Spleen (tissue), 11 donors: Measurements from ENCODE around the gene ERMARD. TPM values are rescaled to one million over a fixed set of nuclear protein-coding genes. Genes with fewer than 3 reads are reported as not detected.

Experiments
- DNase-seq: peaks from one replicate; pipeline ENCODE4 v3.0.0-alpha.2; 2020
- H3K27ac ChIP-seq, 8 donors: fragments of 200-600 bp; sonication (generic) in 7 of 8; 1 replicate in 4 of 8; 2 replicates in 4 of 8; pipeline versions ENCODE4 v1.5.0 to v1.8.0; 2016 to 2021; ENCODE audit warnings: inconsistent platforms in 4 of 8, mild to moderate bottlenecking in 4 of 8, moderate library complexity in 1 of 8
- H3K27me3 ChIP-seq, 7 donors: fragments of 200-600 bp; sonication (generic) in 6 of 7; replicated peaks in 1 of 7; 1 replicate in 4 of 7; 2 replicates in 3 of 7; pipeline versions ENCODE4 v1.5.0 to v1.8.0; 2016 to 2021; ENCODE audit warnings: inconsistent platforms in 3 of 7, mild to moderate bottlenecking in 1 of 7
- H3K36me3 ChIP-seq, 6 donors: fragments of 200-600 bp; sonication (generic) in 5 of 6; 1 replicate in 4 of 6; 2 replicates in 2 of 6; pipeline versions ENCODE4 v1.5.0 to v1.8.0; 2016 to 2021; ENCODE audit warnings: inconsistent platforms in 2 of 6
- H3K4me1 ChIP-seq, 6 donors: fragments of 200-600 bp; sonication (generic) in 5 of 6; 1 replicate in 3 of 6; 2 replicates in 3 of 6; pipeline versions ENCODE4 v1.5.0 to v1.8.0; 2016 to 2021; ENCODE audit warnings: inconsistent platforms in 3 of 6
- H3K4me3 ChIP-seq, 8 donors: fragments of 200-600 bp; sonication (generic) in 7 of 8; 1 replicate in 4 of 8; 2 replicates in 4 of 8; pipeline versions ENCODE4 v1.5.0 to v1.8.0; 2016 to 2021; ENCODE audit warnings: inconsistent platforms in 4 of 8, mild to moderate bottlenecking in 4 of 8, moderate library complexity in 2 of 8
- H3K9me3 ChIP-seq, 8 donors: fragments of 200-600 bp; sonication (generic) in 7 of 8; 1 replicate in 4 of 8; 2 replicates in 4 of 8; pipeline versions ENCODE4 v1.5.0 to v1.8.0; 2016 to 2021; ENCODE audit warnings: inconsistent platforms in 4 of 8
- CTCF ChIP-seq, 11 experiments: fragments of 200-600 bp in 7 of 11; fragments of 450-650 bp in 4 of 11; sonication (generic) in 4 of 11; IDR thresholded peaks in 8 of 11; conservative IDR thresholded peaks in 3 of 11; 1 replicate in 7 of 11; 2 replicates in 4 of 11; pipeline versions ENCODE4 v1.4.0 to v1.8.0; 2016 to 2021; ENCODE audit warnings: antibody characterized with exemption in 11 of 11, inconsistent platforms in 4 of 11, mild to moderate bottlenecking in 1 of 11
- POLR2A ChIP-seq, 3 donors: fragments of 450-650 bp; IDR thresholded peaks; one replicate each; pipeline ENCODE4 v1.5.1; 2017; ENCODE audit warnings: antibody characterized with exemption in 3 of 3, mild to moderate bottlenecking in 1 of 3
- POLR2AphosphoS5 ChIP-seq, 3 donors: sonication (generic); formaldehyde crosslinking; IDR thresholded peaks; one replicate each; pipeline ENCODE4 v1.5.1; 2017; ENCODE audit warnings: antibody characterized with exemption in 3 of 3
- WGBS, 5 donors: extraction: QIAGEN DNeasy Blood & Tissue Kit in 3 of 5; methylation state at CpG; one replicate each; pipeline versions ENCODE4 v1.1.5 to v1.1.7; 2013 to 2018; 5-methylcytosine and 5-hydroxymethylcytosine counted together
- intact Hi-C: fragments of 100-400 bp; cut with DNase I; formaldehyde crosslinking; loops from one replicate; pipeline ENCODE4 v1.15.0; 2023; ENCODE audit warnings: low total_unique reads
- polyA plus RNA-seq, 3 donors: library from polyadenylated mRNA; stranded (reverse); fragments of 200-250 nt; gene quantifications; one replicate each; pipeline ENCODE4 v1.2.1, GENCODE V29; 2013
- total RNA-seq, 7 donors: library from RNA; depleted of rRNA in 3 of 7; stranded (reverse); fragments of >200 nt in 3 of 7; fragmentation: NEBNext Ultra II Directional in 4 of 7; extraction: Animal tissue kit (Norgen Biotek cat#: 25700) in 4 of 7; gene quantifications; one replicate each; pipeline versions ENCODE4 v1.1.0 to v1.2.1, GENCODE V29; 2016 to 2021
- donor health status: healthy with polysubstance abuse.
- donor health status: DM: no; HTN: no; CAD: no; lungs with moderate emphysema.
- donor health status: DM: no; HTN: no; CAD: no.
- donor health status: Bipolar disorder and iron deficiency.
- donor health status: healthy.
- donor health status: DM: no; HTN: no; CAD: no.
- donor health status: DM: yes; HTN: yes; CAD: no.

ERMARD gene
- total and polyA plus RNA-seq, 10 donors = 23.1 to 87.3 (median 37.7) TPM

GRCh38 chr6:169776379-169776778 is 25.0 kb downstream of the ERMARD start:
- Histone ChIP-seq H3K4me3 (no peak overlapping the region), H3K27ac (no peak overlapping the region), H3K27me3 (no peaks in the 10 kb centered on the region), H3K4me1 (no peaks in the 10 kb centered on the region), H3K36me3 (peaks cover 0 to 97% (median 61%) of the 10 kb centered on the region in 6 donors), H3K9me3 (no peaks in the 10 kb centered on the region)
- DNase-seq = no peak
- intact Hi-C loops = no loop called here
- WGBS, 5 donors = 96 to 99% (median 97%) methylated on average over 12 to 13 of the region's 13 CpGs
- TF ChIP-seq CTCF (IDR thresholded peaks at IDR 0.05 in 8 of 11, conservative IDR thresholded peaks at IDR 0.05 in 3 of 11) (no peak), POLR2A (IDR thresholded peaks at IDR 0.05) (no peak), POLR2AphosphoS5 (IDR thresholded peaks at IDR 0.05) (no peak)

GRCh38 chr6:169777896-169778295 is 26.5 kb downstream of the ERMARD start:
- TF ChIP-seq POLR2AphosphoS5 (IDR thresholded peaks at IDR 0.05) = no peak
- no peak for TF ChIP-seq CTCF (IDR thresholded peaks at IDR 0.05 in 8 of 11, conservative IDR thresholded peaks at IDR 0.05 in 3 of 11)
- TF ChIP-seq POLR2A (IDR thresholded peaks at IDR 0.05) = no peak
- no peak for DNase-seq
- intact Hi-C loops = no loop called here
- H3K9me3 ChIP-seq = no peaks in the 10 kb centered on the region
- no peak overlapping the region for H3K4me3 ChIP-seq
- H3K27ac ChIP-seq = no peak overlapping the region
- H3K27me3 ChIP-seq = no peaks in the 10 kb centered on the region
- peaks cover 0 to 91% (median 50%) of the 10 kb centered on the region in 6 donors for H3K36me3 ChIP-seq
- H3K4me1 ChIP-seq = no peaks in the 10 kb centered on the region
- WGBS, 5 donors = 93 to 97% (median 96%) methylated on average over 12 of the region's 12 CpGs

- no peaks in the 10 kb centered on the region for H3K27me3 ChIP-seq
- 92 to 96% (median 94%) methylated on average over 12 of the region's 12 CpGs for WGBS, 5 donors
- no peak overlapping the region for H3K27ac ChIP-seq
- no peak overlapping the region for H3K4me3 ChIP-seq
- peaks cover 0 to 91% (median 50%) of the 10 kb centered on the region in 6 donors for H3K36me3 ChIP-seq
- intact Hi-C loops = no loop called here
- no peaks in the 10 kb centered on the region for H3K4me1 ChIP-seq
- H3K9me3 ChIP-seq = no peaks in the 10 kb centered on the region
- no peak for DNase-seq
- no peak for TF ChIP-seq POLR2A (IDR thresholded peaks at IDR 0.05)
- TF ChIP-seq POLR2AphosphoS5 (IDR thresholded peaks at IDR 0.05) = no peak
- no peak for TF ChIP-seq CTCF (IDR thresholded peaks at IDR 0.05 in 8 of 11, conservative IDR thresholded peaks at IDR 0.05 in 3 of 11)
These were observed 27.2 kb downstream of the ERMARD start for GRCh38 chr6:169778646-169779045.

- no peaks in the 10 kb centered on the region for H3K9me3 ChIP-seq
- intact Hi-C loops = no loop called here
- TF ChIP-seq POLR2A (IDR thresholded peaks at IDR 0.05) (no peak), POLR2AphosphoS5 (IDR thresholded peaks at IDR 0.05) (no peak), CTCF (IDR thresholded peaks at IDR 0.05 in 8 of 11, conservative IDR thresholded peaks at IDR 0.05 in 3 of 11) (no peak)
These were observed 27.8 kb downstream of the ERMARD start for GRCh38 chr6:169779092-169779815.

More at GRCh38 chr6:169779092-169779815, 27.8 kb downstream of the ERMARD start:
- Histone ChIP-seq H3K27me3 (no peaks in the 10 kb centered on the region), H3K4me3 (no peak overlapping the region), H3K27ac (no peak overlapping the region), H3K4me1 (no peaks in the 10 kb centered on the region), H3K36me3 (peaks cover 0 to 91% (median 50%) of the 10 kb centered on the region in 6 donors)
- DNase-seq = no peak
- 85 to 92% (median 89%) methylated on average over 8 of the region's 8 CpGs for WGBS, 5 donors
